K562 (cell line): ENCODE measurements around the gene GEMIN5. TPM values are rescaled to one million over a fixed set of nuclear protein-coding genes. Genes with fewer than 3 reads are reported as not detected.
A peak's percentile ranks its signal among the peaks of the same experiment; 100 is the strongest.

Experiments
- IRF9 ChIP-seq: fragments of 450-650 bp; IDR thresholded peaks from 2 replicates; pipeline ENCODE4 v1.6.1; 2016; ENCODE audit warnings: missing biosample characterization, missing genetic modification characterization
- ZNF717 ChIP-seq: fragments of 250-450 bp; sonication (Bioruptor Pico); IDR thresholded peaks from 2 replicates; pipeline ENCODE4 v1.5.0; 2021
- polyA plus RNA-seq, 8 experiments: library from polyadenylated mRNA; depleted of rRNA in 4 of 8; stranded (reverse) in 5 of 8; unstranded in 3 of 8; fragments of >200 nt; fragmentation: Nextera tagmentation in 2 of 8; fragmentation: Illumina TruSeq in 1 of 8; extraction: Ambion mirVana in 2 of 8; extraction: Trizol in 1 of 8; gene quantifications; 2 replicates each; pipeline versions ENCODE4 v1.2.1 to v1.2.3, GENCODE V29; 2011 to 2014; ENCODE audit warnings: inconsistent platforms in 1 of 8, missing spikeins in 1 of 8
- total RNA-seq, 7 experiments: library from RNA; depleted of rRNA in 6 of 7; stranded (reverse); fragments of >200 nt in 6 of 7; fragmentation: Illumina TruSeq in 2 of 7; extraction: Trizol in 2 of 7; gene quantifications; 2 replicates each; pipeline versions ENCODE4 v1.2.1 to v1.2.3, GENCODE V29; 2011 to 2021; ENCODE audit warnings: low replicate concordance in 1 of 7
- TF ChIP-seq, protein P1 (sequence below): fragments of 200-600 bp; sonication (generic); IDR thresholded peaks from one replicate; pipeline ENCODE4 v1.6.1; 2012; ENCODE audit warnings: mild to moderate bottlenecking, low read depth, low read length, inconsistent platforms

Gene GEMIN5
- total and polyA plus RNA-seq, 9 of the 15 experiments (the other 6 are each of a cell fraction or from before 2014, with no cell fraction given), result 10.3 to 48.2 (median 34.7) TPM

DNA sequence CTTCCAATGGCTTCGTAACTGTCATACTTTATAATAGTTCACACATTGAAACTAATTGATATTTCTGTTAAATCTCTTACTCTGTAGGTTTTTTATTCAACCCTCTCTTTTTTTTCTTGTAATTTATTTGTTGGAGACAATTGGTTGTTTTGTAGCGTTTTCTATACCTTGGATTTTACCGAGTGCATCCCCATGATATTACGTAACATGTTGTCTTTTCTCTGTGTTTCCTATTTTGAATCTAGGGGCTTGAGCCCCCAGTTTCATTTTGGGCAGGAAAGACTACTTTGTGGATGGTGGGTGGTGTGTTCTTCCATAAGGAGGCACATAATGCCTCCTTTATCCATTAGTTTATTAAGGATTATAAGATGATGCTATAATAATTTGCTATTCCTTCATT is 10.3 kb upstream of the GEMIN5 start (continued):
- TF ChIP-seq, protein P1, sequence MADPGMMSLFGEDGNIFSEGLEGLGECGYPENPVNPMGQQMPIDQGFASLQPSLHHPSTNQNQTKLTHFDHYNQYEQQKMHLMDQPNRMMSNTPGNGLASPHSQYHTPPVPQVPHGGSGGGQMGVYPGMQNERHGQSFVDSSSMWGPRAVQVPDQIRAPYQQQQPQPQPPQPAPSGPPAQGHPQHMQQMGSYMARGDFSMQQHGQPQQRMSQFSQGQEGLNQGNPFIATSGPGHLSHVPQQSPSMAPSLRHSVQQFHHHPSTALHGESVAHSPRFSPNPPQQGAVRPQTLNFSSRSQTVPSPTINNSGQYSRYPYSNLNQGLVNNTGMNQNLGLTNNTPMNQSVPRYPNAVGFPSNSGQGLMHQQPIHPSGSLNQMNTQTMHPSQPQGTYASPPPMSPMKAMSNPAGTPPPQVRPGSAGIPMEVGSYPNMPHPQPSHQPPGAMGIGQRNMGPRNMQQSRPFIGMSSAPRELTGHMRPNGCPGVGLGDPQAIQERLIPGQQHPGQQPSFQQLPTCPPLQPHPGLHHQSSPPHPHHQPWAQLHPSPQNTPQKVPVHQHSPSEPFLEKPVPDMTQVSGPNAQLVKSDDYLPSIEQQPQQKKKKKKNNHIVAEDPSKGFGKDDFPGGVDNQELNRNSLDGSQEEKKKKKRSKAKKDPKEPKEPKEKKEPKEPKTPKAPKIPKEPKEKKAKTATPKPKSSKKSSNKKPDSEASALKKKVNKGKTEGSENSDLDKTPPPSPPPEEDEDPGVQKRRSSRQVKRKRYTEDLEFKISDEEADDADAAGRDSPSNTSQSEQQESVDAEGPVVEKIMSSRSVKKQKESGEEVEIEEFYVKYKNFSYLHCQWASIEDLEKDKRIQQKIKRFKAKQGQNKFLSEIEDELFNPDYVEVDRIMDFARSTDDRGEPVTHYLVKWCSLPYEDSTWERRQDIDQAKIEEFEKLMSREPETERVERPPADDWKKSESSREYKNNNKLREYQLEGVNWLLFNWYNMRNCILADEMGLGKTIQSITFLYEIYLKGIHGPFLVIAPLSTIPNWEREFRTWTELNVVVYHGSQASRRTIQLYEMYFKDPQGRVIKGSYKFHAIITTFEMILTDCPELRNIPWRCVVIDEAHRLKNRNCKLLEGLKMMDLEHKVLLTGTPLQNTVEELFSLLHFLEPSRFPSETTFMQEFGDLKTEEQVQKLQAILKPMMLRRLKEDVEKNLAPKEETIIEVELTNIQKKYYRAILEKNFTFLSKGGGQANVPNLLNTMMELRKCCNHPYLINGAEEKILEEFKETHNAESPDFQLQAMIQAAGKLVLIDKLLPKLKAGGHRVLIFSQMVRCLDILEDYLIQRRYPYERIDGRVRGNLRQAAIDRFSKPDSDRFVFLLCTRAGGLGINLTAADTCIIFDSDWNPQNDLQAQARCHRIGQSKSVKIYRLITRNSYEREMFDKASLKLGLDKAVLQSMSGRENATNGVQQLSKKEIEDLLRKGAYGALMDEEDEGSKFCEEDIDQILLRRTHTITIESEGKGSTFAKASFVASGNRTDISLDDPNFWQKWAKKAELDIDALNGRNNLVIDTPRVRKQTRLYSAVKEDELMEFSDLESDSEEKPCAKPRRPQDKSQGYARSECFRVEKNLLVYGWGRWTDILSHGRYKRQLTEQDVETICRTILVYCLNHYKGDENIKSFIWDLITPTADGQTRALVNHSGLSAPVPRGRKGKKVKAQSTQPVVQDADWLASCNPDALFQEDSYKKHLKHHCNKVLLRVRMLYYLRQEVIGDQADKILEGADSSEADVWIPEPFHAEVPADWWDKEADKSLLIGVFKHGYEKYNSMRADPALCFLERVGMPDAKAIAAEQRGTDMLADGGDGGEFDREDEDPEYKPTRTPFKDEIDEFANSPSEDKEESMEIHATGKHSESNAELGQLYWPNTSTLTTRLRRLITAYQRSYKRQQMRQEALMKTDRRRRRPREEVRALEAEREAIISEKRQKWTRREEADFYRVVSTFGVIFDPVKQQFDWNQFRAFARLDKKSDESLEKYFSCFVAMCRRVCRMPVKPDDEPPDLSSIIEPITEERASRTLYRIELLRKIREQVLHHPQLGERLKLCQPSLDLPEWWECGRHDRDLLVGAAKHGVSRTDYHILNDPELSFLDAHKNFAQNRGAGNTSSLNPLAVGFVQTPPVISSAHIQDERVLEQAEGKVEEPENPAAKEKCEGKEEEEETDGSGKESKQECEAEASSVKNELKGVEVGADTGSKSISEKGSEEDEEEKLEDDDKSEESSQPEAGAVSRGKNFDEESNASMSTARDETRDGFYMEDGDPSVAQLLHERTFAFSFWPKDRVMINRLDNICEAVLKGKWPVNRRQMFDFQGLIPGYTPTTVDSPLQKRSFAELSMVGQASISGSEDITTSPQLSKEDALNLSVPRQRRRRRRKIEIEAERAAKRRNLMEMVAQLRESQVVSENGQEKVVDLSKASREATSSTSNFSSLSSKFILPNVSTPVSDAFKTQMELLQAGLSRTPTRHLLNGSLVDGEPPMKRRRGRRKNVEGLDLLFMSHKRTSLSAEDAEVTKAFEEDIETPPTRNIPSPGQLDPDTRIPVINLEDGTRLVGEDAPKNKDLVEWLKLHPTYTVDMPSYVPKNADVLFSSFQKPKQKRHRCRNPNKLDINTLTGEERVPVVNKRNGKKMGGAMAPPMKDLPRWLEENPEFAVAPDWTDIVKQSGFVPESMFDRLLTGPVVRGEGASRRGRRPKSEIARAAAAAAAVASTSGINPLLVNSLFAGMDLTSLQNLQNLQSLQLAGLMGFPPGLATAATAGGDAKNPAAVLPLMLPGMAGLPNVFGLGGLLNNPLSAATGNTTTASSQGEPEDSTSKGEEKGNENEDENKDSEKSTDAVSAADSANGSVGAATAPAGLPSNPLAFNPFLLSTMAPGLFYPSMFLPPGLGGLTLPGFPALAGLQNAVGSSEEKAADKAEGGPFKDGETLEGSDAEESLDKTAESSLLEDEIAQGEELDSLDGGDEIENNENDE, result no peak
- TF ChIP-seq IRF9 (tag), result 0 out of 2 replicates have a peak, but pooled peaks have one; percentile 23
- TF ChIP-seq ZNF717, result no peak
- TF ChIP-seq, all 486 proteins: peak for 3
